NB4 (cell line): ENCODE results near the gene MAP1B.

Experiments used
- POLR2A ChIP-seq: IDR thresholded peaks from 2 replicates; pipeline ENCODE4 v1.6.1; 2011; ENCODE audit warnings: mild to moderate bottlenecking; ENCODE audit not compliant: insufficient read length; ENCODE audit errors: extremely low read depth
- TF ChIP-seq, protein P1 (sequence below): IDR thresholded peaks from one replicate; pipeline ENCODE4 v1.5.1; 2012; ENCODE audit warnings: low read depth, low read length

GRCh38 chr5:72231991-72232703 lies 124.9 kb downstream of the MAP1B start:
- TF ChIP-seq, protein P1, sequence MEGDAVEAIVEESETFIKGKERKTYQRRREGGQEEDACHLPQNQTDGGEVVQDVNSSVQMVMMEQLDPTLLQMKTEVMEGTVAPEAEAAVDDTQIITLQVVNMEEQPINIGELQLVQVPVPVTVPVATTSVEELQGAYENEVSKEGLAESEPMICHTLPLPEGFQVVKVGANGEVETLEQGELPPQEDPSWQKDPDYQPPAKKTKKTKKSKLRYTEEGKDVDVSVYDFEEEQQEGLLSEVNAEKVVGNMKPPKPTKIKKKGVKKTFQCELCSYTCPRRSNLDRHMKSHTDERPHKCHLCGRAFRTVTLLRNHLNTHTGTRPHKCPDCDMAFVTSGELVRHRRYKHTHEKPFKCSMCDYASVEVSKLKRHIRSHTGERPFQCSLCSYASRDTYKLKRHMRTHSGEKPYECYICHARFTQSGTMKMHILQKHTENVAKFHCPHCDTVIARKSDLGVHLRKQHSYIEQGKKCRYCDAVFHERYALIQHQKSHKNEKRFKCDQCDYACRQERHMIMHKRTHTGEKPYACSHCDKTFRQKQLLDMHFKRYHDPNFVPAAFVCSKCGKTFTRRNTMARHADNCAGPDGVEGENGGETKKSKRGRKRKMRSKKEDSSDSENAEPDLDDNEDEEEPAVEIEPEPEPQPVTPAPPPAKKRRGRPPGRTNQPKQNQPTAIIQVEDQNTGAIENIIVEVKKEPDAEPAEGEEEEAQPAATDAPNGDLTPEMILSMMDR: no peak
- no peak for TF ChIP-seq POLR2A
